ENCODE data around the gene CNN2.

The CNN2 gene

GRCh38 chr19:1049106-1049505, 22.7 kb downstream of the CNN2 start:
- no peak for DNase-seq (ENCODE audit: low read depth)

DNA sequence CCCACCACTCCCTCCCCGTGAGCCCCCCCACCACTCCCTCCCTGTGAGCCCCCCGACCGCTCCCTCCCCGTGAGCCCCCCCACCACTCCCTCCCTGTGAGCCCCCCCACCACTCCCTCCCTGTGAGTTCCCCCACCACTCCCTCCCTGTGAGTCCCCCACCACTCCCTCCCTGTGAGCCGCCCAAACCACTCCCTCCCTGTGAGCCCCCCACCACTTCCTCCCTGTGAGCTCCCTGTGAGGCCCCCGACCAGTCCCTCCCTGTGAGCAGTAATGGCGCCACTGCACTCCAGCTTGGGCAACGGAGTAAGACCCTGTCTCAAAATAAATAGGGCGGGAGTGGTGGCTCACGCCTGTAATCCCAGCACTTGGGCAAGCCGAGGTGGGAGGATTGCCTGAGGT, 23.4 kb downstream of the CNN2 start:
- DNase-seq (ENCODE audit: low read depth): no peak

DNA sequence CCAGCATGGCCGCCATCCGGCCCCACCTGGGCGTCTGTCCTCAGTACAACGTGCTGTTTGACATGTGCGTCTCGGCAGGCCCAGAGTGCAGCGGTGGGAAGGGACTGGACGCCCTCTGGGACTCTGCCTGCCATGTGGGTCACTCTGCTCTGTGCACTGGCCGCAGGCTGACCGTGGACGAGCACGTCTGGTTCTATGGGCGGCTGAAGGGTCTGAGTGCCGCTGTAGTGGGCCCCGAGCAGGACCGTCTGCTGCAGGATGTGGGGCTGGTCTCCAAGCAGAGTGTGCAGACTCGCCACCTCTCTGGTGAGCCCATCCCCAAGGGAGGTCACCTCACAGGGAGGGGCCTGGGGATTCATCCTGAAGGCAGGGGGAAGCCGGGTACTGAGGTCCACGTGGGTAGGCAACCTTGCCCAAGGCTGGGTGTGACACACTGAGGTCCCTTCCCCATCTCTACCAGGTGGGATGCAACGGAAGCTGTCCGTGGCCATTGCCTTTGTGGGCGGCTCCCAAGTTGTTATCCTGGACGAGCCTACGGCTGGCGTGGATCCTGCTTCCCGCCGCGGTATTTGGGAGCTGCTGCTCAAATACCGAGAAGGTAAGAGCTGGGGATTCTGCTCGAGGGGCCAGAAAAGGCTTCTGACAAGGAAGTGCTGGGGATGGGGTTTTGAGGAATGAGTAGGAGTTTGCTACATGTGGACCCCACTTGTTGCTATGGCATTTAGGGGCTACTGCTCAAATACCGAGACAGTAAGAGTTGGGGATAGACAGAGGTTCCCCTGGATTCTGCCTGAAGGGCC, 24.8 kb downstream of the CNN2 start:
- DNase-seq (ENCODE audit: low read depth): no peak

DNA sequence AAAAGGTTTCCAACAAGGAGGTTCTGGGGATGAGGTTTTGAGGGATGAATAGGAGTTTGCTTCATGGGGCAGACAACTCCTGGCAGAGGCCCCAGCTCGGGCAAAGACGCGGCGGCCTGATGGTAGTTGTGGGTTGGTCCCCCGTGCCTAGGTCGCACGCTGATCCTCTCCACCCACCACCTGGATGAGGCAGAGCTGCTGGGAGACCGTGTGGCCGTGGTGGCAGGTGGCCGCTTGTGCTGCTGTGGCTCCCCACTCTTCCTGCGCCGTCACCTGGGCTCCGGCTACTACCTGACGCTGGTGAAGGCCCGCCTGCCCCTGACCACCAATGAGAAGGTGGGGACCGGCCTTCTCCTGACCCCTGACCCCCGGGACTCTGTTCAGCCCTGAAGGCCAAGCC, 25.4 kb downstream of the CNN2 start:
- no peak for DNase-seq (ENCODE audit: low read depth)

DNA sequence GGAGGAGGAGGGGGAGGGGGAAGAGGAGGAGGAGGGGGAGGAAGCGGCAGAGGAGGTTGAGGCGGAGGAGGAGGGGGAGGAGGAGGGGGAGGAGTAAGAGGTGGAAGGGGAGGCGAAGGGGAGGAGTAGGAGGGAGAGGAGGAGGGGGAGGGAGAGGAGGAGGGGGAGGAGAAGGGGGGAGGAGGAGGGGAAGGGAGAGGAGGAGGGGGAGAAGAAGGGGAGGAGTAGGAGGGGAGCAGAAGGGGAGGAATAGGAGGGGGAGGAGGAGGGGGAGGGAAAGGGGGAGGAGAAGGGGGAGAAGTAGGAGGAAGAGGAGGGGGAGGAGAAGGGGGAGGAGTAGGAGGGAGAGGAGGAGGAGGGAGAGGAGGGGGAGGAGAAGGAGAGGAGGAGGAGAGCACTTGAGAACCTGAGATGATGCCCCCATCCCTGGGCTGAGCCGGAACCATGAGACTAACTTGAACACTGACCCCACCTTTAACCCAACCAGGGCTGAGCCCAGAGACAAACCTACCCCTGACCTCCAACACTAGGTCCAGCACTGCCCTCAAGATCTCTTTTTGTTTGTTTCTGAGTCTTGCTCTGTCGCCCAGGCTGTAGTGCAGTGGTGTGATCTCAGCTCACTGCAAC, 26.1 kb downstream of the CNN2 start:
- DNase-seq (ENCODE audit: low read depth): no peak

DNA sequence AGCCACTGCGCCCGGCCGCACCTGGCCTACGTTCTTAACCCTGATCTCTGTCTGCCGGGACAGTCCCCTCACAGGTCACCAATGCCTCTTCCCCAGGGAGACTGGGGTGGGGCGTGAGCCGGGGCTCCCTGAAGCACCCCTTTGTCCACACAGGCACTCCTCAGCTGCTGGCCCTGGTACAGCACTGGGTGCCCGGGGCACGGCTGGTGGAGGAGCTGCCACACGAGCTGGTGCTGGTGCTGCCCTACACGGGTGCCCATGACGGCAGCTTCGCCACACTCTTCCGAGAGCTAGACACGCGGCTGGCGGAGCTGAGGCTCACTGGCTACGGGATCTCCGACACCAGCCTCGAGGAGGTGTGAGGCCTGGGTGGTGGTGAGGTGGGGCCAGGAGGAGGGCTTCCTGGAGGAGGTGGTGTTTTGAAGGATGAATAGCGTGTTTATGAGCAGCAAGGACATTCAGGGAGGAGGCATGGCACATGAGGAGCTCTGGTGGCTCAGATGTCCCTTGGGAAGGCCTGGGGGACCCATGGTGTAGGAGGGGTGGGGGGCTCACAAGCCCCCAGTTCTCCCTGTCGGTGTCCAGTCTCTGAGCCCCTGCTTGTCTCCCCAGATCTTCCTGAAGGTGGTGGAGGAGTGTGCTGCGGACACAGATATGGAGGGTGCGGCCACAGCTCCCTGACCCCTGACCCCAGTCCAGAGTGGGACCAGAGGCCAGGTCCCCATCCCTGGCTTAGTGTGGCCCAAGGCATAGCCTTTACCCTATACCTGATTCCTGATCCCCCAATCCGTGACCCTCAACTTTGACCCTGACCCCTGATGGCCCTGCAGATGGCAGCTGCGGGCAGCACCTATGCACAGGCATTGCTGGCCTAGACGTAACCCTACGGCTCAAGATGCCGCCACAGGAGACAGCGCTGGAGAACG, 27.0 kb downstream of the CNN2 start:
- no peak for DNase-seq (ENCODE audit: low read depth)

GRCh38 chr19:1054102-1055027, 28.0 kb downstream of the CNN2 start:
- no peak for DNase-seq (ENCODE audit: low read depth)

- no peak for DNase-seq (ENCODE audit: low read depth)
Observed at GRCh38 chr19:1055028-1055425, 28.6 kb downstream of the CNN2 start.

DNA sequence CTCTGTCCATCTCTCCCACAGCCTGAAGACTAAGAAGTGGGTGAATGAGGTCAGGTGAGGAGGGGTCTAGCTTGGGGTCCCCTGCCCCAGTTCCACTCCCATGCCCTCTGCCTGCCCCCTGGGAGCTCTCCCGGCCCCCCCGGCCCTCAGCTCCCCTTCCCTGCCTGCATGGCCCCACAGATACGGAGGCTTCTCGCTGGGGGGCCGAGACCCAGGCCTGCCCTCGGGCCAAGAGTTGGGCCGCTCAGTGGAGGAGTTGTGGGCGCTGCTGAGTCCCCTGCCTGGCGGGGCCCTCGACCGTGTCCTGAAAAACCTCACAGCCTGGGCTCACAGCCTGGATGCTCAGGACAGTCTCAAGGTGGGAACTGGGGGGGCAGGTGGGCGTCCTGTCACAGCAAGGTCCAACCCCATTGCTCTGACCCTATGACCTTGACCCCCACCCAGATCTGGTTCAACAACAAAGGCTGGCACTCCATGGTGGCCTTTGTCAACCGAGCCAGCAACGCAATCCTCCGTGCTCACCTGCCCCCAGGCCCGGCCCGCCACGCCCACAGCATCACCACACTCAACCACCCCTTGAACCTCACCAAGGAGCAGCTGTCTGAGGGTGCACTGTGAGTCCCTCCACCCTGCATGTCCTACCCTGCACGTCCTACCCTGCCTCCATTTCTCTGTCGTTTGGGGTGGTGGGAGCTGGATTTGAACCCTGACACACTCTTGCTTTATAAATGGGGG, 29.6 kb downstream of the CNN2 start:
- DNase-seq (ENCODE audit: low read depth): no peak

GRCh38 chr19:1057176-1057855, 30.9 kb downstream of the CNN2 start:
- no peak for DNase-seq (ENCODE audit: low read depth)

- no peak for DNase-seq (ENCODE audit: low read depth)
Observed at GRCh38 chr19:1058112-1058511, 31.7 kb downstream of the CNN2 start.

GRCh38 chr19:1060689-1061088, 34.3 kb downstream of the CNN2 start:
- no peak for DNase-seq (ENCODE audit: low read depth)

DNA sequence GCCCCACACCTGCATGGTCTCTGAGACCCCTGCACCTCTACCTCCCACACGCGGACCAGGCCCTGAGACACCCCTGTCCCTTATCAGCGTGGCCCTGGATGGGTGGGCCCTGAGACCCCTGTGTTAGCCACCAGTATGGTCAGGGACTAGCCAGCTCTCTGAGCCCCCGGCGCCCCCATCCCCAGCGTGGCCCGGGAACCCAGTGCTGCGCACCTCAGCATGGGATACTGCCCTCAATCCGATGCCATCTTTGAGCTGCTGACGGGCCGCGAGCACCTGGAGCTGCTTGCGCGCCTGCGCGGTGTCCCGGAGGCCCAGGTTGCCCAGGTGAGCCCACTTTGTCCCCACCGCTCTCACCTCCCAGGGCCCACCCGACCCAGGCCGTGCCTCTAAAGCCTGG, 35.6 kb downstream of the CNN2 start:
- no peak for DNase-seq (ENCODE audit: low read depth)

- no peak for DNase-seq (ENCODE audit: low read depth)
Observed at GRCh38 chr19:1062387-1063029, 36.1 kb downstream of the CNN2 start.

DNA sequence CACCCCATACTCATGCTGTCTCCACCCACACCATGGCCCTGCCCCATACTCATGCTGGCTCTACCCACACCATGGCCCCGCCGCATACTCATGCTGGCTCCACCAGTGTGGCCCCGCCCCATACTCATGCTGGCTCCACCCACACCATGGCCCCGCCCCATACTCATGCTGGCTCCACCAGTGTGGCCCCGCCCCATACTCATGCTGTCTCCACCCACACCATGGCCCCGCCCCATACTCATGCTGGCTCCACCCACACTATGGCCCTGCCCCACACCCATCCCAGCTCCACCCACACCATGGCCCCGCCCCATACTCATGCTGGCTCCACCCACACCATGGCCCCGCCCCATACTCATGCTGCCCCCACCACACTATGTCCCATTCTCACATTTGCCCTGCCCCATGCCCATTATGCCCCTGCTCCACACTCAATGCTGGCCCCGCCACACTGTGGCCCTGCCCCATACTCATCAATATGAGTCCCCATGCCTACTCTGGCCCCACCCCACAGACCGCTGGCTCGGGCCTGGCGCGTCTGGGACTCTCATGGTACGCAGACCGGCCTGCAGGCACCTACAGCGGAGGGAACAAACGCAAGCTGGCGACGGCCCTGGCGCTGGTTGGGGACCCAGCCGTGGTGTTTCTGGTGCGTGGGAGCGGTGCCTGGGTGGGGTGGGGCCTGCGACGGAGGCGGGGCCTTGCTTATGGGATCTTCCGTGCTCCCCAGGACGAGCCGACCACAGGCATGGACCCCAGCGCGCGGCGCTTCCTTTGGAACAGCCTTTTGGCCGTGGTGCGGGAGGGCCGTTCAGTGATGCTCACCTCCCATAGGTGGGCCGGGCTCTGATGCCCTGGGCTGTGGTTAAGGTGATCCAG, 36.9 kb downstream of the CNN2 start:
- no peak for DNase-seq (ENCODE audit: low read depth)

DNA sequence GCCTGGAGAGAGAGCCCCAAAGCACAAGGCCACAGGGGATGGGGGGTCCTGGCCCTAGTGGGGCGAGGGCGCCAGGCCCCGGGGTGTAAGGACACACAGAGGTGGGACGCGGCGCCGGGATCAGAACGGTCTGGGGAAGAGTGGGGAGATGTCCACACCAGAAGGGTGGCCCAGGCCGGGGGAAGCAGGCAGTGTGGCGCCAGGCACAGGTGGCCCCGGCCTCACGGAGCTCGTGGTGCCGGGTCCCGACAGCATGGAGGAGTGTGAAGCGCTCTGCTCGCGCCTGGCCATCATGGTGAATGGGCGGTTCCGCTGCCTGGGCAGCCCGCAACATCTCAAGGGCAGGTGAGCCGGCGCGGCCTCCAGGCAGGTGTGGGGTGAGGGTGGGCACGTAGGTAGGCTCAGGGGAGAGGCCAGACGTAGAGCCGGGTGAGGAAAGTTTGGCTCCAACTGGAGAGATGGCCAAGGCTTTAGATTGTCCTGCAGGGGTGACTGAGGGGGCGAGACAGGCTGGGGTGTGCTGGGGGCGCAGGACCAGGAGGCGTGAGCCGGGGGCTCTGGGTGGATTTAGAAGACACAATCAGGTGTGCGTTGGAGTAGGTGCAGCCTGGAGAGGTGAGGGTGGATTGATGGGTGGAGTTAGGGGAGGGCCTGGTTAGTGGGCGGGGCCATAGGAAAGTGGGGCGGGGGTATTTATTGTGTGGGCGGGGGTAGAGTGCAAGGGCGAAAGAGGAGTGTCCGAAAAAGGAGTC, 37.7 kb downstream of the CNN2 start:
- no peak for DNase-seq (ENCODE audit: low read depth)

DNA sequence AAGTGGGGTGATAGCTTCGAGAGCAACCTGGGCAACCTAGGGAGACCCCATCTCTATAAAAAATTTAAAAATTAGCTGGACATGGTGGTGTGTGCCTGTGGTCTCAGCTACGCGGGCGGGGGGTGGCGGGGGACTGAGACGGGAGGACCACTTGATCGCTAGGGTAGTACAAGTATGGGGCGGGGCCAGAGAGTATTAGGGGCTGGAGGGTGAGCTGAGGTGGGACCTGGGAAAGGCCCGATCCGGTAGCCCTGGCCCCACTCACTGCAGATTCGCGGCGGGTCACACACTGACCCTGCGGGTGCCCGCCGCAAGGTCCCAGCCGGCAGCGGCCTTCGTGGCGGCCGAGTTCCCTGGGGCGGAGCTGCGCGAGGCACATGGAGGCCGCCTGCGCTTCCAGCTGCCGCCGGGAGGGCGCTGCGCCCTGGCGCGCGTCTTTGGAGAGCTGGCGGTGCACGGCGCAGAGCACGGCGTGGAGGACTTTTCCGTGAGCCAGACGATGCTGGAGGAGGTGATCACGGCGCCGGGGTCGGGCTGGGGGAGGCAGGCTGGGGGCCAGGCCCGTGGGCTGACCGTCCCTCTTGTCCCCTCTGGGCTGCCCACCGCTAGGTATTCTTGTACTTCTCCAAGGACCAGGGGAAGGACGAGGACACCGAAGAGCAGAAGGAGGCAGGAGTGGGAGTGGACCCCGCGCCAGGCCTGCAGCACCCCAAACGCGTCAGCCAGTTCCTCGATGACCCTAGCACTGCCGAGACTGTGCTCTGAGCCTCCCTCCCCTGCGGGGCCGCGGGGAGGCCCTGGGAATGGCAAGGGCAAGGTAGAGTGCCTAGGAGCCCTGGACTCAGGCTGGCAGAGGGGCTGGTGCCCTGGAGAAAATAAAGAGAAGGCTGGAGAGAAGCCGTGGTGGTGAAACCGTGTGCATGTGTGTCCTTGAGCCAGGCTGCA, 38.5 kb downstream of the CNN2 start:
- no peak for DNase-seq (ENCODE audit: low read depth)

All from stimulated activated CD8-positive, alpha-beta memory T cell treated with anti-CD3 and anti-CD28 coated beads, Interleukin-7, amount 100 ng/mL, for 24 hours (primary cell).